ENCODE results near the gene ZNF503.
"Not testable (repeated sequence)": the region's sequence is repeated elsewhere in the genome, so short reads cannot be mapped to it uniquely, and the experiment has no call there.

ZNF503 gene

DNA sequence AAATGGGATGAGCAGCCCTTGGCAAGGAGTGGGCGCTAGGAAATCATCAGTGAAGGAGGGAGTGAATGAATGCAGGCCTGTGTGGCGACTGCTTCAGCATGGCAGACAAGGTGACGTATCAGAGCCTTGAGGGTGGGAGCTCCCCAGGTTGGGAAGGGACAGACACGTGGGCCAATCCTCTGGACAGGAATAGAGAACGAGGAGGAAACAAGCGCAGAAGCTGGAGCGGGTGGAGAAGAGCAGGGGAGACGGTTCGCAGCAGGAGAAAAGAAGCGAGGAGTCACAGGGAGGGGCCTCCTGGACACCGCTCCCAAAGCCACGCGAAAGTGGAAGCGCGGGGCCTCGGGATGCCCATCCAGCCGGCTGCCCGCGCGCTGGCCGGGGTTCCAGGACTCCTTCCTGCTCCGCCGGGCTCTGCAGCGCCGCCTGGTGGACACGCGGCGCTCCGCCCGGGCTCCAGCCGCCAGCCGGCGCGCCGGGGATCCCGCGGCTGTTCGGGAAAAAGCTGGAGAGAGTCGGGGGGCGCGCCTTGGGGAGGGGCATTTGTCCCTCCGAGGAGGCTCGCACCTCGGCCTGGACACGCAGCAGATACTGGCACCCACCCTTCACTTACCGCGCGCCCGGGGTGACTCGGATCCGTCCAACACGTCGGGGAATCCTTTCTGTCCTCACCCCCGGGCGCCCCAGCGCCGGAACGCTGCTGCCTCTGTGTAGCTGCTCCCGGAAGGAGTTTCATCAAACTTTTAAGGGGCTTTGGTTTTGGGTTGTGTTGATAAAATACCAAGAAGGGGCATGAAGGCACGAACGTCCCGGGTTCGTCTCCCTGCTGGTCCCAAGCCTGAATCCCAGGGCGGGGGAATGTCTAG, 6.3 kb downstream of the ZNF503 start:
- no peak for DNase-seq (ENCODE audit: low spot score)

DNA sequence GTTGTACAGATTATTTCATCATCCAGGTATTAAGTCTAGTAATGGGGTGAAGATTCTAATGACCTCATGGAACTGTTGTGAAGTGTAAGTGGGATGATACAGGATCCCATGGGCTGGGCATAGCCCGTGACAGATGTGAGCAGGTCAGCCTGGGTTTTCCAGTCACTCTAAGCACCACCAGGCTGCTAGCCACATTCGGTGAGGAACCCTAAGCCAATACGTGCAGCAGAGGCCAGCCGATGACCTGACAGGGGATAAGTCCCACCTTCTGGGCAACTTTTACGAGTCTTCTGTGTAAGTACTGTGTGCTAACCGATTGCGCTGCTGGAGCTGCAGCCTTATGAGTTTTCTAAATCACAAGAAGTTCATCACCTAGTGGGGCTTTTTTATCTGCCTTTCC, 7.3 kb downstream of the ZNF503 start:
- no peak for DNase-seq (ENCODE audit: low spot score)

DNA sequence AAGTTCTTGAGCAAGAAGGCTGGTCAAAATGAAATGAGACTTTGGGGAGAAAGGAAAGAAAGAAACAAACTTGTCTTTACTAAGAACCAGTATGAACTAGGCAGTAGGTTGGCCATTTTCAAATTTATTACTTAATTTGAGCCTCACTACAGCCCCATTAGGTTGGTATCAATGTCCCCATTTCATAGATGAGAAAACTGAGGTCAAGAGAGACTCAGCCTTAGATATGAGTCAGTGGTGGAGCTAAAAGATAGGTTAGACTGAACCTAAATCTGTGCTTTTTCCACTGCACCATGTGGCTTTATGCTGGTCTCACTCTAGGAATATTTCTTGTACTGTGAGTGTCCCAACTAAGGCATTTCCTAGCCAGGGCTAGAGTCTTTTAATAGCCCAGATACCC, 8.8 kb downstream of the ZNF503 start:
- DNase-seq (ENCODE audit: low spot score): no peak

DNA sequence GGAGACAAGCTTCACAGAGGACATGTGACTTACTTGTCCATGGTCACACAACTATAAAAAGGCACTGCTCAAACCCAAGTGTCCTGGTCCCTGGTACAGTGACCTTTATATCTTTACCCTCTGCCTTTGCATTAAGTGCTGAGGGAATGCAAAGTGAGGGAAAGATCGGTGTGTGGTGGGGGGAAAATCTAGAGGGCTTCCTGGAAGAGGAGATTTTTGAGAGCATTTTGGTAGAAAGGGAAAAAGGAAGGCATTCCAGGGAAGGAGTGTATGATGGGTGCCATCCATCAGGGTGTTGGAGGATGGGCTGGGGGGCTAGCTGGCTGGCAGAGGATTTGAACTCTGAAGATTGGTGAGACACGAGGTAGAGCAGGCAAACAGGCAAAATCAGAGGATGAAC, 9.3 kb downstream of the ZNF503 start:
- no peak for DNase-seq (ENCODE audit: low spot score)

DNA sequence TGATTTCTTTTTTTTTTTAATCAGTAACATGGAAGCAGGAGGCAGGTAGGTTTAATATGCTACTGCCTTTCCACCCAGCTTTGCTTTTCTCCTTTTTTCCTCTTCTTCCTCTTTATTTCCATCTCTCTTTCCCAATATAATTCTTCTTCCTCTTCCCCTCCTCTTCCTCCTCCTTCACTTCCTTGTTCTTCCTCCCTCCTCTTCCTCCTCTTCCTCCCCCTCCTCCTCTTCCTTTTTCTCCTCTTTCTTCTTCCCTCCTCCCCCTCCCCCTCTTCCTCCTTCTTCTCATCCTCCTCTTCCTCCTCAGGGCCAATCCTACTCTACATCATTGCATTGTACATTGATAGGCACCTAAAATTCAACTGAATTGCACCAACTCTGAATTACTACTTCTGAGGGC, 11.4 kb downstream of the ZNF503 start:
- no peak for DNase-seq (ENCODE audit: low spot score)

DNA sequence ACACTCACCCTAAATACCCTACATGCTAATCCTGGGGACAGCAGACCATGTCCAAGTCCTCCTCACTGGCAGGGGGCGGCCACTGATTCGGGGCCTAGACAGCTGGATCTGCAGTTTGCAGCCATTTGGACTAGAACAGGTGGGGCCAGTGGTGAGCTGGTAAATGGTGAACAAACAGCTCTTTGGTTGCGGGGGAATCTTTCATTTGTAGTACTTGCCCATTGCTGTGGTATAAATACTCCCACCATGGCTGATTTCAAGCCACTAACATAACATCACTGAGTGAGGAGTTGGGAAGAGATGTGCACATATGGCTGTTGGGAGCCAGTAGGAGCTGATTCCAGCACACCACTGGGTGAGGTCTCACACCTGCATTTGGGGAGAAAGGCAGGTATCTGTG, 13.5 kb downstream of the ZNF503 start:
- DNase-seq (ENCODE audit: low spot score): no peak

DNA sequence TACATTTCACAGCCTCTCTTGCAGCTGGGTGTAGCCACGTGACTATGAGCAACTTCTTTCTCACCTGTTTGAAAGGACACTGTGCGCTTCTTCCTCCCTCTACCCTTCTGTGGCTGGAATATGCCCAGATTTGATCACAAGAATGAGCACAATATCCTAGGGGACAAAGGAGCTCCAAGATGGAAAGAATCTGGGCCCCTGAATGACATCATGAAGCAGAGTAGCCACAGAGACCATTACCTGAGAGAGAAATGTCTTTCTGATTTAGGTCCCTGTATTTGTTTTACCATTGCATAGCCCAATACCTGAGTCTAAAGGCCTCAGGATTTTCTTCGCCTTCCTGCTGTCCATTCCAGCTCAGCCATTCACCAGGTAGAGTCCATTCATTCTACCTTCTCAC, 15.4 kb downstream of the ZNF503 start:
- DNase-seq (ENCODE audit: low spot score): no peak

DNA sequence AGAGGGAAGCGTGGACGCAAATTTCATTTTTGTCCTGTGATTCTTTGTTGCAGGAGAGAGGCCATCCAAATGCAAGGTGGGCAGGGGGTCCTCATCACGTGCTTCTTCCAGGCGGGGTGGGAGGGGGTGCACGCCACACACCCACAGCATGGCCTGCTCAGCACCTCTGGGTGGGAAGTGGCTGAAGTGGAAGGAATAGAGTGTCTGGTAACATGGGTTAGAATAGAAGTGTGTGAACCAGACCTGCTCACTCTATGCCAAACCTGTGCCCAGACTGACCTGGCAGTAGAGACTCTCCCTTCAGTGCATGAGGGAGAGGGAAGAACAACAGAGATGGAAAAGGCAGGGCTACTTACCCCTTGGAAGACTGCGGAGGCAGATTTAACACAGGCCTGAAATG, 21.7 kb downstream of the ZNF503 start:
- DNase-seq (ENCODE audit: low spot score): no peak

DNA sequence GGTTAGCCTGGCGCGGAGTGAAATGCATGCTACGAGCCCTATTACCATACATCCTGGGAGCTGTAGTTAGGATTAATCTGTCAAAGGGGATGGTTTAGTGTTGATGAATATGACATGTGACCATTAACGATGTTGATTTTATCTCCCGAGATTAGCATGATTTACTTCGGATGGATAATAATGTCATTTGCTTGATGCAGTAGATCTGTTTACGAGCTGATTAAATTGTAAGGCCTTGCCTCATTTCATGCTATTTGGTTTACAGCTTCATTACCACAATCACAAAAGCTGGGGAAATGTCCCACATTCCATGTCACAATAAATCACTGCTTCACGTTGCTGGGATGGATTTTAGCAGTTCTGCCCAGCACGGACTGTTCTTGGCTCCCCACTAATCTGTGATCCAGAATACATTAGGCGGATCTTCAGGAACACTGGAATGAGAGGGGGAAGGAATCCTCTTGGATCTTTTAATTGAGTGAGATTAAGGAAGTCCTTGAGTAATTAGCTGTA, 22.3 kb downstream of the ZNF503 start:
- DNase-seq (ENCODE audit: low spot score): no peak

DNA sequence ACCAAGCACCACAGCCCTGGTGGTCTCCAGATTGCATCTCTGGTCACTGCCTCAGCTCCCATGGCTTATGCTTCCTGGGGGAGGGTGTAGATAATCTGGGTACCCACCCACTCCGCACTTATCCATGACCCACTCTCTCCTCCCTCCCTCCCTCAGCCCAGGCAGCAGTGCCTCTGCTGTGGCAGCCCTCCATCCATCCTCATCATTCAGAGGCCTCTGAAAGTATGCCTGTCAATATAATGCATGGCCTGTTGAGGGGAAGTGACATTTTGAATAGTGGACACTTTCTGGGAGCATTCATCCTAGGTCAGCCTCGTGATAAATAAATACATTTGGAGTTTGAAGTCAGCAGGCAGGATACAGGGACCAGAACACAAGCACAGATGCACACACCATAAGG, 23.2 kb downstream of the ZNF503 start:
- no peak for DNase-seq (ENCODE audit: low spot score)

DNA sequence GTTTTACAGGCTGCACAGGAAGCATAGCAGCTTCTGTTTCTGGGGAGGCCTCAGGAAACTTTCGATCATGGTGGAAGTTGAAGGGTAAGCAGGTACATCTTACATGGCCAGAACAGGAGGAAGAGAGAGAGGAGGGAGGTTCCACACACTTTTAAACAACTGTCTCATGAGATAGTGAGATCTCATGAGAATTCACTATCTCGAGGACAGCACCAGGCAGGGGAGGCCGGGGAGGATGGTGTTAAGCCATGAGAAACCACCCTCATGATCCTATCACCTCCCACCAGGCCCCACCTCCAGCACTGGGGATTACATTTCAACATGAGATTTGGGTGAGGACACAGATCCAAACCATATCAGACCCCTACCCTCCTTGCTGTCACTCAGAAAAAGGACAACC, 23.7 kb downstream of the ZNF503 start:
- DNase-seq (ENCODE audit: low spot score): no peak

DNA sequence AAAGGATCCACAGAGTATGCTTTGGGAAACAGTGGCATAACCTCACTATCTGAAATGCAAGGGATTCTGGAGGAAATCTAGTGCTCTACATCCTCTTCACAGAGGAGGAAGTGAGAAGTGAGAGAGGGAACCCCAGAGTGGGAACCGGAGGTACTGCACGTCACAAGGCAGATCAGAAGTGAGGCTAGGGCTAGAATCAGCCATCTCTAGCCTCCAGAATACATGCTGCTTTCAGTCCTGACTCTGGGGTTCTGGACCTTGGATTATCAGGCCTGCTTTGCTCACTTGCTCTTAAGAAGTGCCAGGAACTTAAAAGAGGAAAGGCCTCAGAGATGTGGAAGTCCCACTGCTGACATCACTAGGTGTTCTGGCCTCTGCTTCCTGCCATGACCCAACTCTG, 25.7 kb downstream of the ZNF503 start:
- no peak for DNase-seq (ENCODE audit: low spot score)

DNA sequence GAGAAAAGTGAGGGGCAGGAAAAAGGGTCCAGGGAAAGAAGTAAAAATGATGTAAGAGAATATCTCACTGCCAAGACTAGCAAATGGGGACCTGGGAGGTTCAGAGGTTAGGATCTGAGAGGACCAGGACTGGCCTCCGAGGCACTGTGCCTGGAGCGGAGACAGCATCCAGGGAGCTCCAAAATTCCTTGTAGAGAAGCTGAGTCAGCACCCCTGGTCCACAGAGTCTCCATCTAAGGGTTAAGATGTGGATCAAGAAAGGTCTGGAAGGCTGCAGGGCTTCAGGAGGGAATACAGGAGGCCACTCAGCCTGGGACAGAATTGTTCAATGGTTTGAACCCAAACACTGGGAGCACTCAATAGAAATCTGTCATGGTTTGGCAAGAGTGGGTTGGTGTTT, 30.6 kb downstream of the ZNF503 start:
- no peak for DNase-seq (ENCODE audit: low spot score)

DNA sequence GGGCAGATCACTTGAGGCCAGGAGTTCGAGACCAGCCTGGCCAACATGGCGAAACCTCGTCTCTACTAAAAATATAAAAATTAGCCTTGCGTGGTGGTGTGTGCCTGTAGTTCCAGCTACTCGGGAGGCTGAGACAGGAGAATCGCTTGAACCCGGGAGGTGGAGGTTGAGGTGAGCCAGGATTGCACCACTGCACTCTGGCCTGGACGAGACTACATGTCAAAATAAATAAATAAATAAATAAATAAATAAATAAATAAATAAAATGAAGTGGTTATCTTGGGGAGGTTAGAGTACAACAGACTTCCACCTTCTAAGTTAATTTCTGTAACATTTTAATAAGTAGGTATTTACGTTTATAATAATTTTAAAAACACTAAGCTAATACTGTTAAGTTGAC, 31.7 kb downstream of the ZNF503 start:
- not testable (repeated sequence) for DNase-seq (ENCODE audit: low spot score)

DNA sequence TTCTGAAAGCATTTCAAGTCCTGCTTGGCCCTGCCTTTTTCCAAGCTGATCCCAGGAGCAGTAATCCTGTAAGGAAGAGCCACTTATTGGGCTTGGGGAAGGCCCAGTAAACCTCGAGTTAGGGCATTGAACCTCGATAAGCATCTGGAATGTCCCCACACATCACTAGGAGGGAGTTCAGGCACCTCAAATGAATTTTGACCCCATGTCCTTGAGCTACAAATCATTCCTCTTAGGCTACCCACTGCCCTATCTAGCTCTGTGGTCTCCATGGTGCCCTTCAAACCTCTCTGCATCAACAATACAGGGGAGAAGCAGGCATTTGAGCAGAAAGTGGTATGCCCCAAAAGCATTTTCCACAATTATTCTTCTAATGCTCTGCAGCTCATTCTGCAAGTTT, 33.7 kb downstream of the ZNF503 start:
- DNase-seq (ENCODE audit: low spot score): no peak

DNA sequence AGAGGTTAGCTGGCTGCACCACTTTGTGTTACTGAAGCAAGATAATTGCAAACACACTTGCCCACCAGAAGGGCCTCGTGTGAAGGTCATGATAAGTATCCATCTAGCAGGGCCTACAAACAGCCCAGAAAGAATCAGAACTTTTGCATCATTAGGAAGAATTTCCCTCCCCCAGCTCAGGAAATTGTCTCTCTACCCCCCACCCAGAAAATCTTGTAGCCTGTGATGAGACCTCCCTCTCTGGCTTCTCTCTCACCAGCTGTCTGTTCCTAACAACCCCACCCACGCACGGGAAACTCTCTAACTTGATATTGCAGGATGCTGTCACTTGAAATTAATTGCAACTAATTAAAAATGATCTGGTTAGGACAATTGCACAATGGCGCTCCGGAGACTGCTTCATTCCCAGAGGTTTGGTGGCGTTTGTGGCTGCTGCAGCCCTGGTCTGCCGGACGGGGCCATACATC, 34.5 kb downstream of the ZNF503 start:
- no peak for DNase-seq (ENCODE audit: low spot score)

DNA sequence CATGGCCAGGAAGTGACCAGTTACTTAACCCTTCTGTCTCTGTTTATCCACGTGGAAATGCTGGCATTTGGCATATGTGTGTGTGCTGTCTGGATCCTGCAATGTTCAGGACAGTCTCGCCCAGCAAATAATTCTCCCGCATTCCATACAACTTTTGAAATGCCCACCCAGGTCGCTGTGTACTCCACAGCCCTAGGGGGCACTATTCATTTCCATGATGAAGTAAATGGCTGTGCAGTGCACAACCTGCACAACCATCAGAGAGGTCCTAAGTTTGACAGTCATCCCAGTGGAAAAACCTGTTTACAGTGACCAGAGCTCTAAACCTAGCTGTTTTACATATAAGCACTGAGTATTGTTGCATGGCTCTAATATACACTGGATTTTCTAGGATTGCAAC, 38.1 kb downstream of the ZNF503 start:
- no peak for DNase-seq (ENCODE audit: low spot score)

DNA sequence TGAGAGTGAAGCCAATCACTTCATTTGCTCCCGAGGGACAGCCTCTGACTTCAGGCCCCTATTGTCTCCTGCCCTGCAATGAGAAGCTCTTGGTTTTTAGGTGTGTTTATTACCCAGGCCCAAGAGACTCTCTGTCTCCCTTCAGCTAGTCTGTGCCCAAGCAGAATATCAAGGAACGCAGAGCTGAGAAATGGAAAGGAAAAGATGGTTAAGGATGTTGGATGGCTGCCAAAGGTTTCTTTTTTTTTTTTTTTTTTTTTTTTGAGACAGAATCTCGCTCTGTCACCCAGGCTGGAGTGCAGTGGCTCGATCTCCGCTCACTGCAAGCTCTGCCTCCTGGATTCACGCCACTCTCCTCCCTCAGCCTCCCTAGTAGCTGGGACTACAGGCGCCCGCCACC, 41.7 kb downstream of the ZNF503 start:
- DNase-seq (ENCODE audit: low spot score): not testable (repeated sequence)

DNA sequence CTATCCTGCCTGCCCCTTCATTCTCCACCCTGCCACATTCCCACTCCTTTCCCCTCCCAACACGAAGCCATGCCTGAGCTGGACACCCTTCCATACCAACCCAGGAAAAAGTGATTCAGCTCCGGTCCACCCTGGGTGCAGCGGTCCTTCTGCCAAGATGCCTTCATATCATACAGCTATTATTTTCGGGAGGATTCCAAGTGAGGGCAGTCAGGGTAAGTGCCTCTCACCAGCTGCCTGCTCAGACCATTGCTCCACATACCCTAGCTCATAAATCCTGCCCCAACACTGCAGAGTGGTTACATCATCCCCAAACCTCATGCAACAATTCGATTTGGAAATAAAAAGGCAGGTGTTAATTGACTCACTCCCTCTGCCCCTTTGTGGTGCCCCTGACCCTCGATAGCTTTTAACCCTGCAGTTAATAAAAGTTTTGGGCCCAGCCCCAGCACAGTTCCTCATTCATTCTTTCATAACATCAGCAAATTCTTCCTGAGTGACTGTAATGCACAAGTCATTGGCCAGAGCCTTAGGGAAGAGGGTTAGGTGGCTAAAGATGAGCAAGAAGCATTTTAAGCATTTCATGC, 42.6 kb downstream of the ZNF503 start:
- DNase-seq (ENCODE audit: low spot score): peak; percentile 77

DNA sequence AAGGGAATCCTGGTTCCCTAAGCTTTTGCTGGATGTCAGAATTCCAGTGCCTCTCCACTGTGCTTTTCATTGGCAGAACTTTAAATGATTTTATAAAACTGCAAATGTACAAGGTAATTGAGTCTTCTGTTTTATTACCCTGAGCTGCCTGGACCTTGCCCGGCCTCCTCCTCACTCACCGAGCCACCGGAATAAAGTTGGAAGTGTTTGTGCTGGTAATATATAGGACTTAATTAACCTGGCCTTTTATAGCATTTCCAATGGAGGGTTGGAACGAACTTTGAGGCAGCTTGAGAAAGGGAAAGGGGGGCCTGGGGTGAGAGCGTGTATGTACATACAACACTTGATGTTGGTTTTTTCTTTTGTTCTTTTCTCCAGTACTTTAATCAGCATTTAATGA, 43.4 kb downstream of the ZNF503 start:
- DNase-seq (ENCODE audit: low spot score): no peak

DNA sequence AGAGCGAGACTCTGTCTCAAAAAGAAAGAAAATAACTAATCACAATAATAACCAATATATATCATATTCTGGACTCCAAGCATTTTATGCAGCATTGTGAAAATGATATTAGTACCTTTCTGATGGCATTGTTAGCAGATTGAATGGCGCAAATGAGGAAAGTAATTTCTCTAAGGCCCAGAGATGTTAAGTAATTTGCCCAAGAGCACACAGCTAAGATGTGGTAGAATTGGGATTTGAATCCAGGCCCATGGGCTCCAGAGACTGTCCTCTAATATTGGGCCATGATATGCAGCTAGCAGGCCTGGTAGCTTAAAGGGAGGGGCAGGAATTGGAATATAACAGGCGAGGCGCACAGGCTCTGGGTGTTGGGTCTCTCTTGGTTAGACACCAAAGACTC, 44.1 kb downstream of the ZNF503 start:
- DNase-seq (ENCODE audit: low spot score): no peak

DNA sequence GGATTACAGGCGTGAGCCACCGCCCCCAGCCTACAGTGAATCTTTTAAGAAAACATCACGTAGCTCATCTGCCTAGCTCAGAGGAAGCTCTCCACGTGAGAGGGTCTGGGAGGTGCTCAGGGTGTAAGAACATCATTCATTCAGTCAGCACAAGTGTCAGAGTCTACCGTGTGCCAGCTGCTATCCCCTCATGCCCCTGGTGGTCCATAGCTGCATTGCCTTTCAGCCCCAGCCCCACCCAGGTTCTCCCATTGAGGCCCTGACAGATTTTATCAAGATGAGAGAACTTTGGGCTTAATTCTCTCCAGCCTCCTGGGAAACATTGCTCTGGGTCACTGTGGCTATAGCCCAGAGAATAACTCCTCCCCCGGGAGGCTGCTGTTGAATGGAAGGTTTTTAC, 45.1 kb downstream of the ZNF503 start:
- no peak for DNase-seq (ENCODE audit: low spot score)

DNA sequence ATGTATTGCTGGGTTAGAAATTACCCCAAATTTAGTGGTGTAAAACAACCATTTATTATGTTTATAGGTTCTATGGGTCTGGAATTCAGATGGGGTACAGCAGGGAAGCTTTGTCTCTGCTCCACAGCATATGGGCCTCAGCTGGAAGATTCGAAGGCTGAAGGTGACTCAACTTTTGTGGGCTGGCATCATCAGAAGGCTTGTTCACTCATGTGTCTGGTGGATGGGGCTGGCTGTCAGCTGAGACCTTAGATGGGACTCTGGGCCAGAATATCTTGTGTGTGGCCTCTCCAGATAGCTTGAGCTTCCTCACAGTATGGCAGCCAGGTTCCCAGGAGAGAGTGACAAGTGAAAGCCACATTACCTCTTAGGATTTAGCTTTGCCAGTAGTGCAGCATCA, 45.9 kb downstream of the ZNF503 start:
- no peak for DNase-seq (ENCODE audit: low spot score)

DNA sequence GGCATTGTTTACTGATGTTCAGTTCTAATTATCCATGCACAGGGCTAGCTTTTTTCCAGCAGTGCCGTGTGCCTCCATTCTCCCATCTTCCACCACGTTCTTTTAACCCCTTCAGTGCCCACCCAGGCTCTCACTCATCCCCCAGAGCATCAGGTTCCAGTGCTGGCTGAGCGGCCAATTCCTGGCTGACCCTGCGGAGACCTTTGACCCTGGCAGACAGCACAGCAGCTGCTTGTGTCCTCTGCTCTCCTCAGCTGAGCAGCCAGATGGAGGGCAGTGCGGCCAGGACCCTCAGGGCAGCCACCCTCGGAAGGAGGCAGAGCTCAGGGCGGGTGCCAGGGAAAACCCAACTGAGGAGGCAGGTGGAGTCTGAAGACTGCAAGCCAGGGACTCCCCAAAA, 48.4 kb downstream of the ZNF503 start:
- DNase-seq (ENCODE audit: low spot score): no peak
